ENCODE measurements around the gene NANP.

NANP gene

GRCh38 chr20:25571817-25572216 lies 52.0 kb downstream of the NANP start:
- no peak for DNase-seq (ENCODE audit: low spot score)

- no peak for DNase-seq (ENCODE audit: low spot score)
Measured at GRCh38 chr20:25571240-25571639, 52.6 kb downstream of the NANP start.

GRCh38 chr20:25570148-25570530 lies 53.7 kb downstream of the NANP start:
- DNase-seq (ENCODE audit: low spot score): no peak

GRCh38 chr20:25567286-25567685 lies 56.5 kb downstream of the NANP start:
- no peak for DNase-seq (ENCODE audit: low spot score)

- DNase-seq (ENCODE audit: low spot score): no peak
Measured at GRCh38 chr20:25566821-25567220, 57.0 kb downstream of the NANP start.

- DNase-seq (ENCODE audit: low spot score): no peak
Measured at GRCh38 chr20:25565578-25566157, 58.1 kb downstream of the NANP start.

GRCh38 chr20:25563876-25564275 lies 59.9 kb downstream of the NANP start:
- DNase-seq (ENCODE audit: low spot score): no peak

- DNase-seq (ENCODE audit: low spot score): no peak
Measured at GRCh38 chr20:25563362-25563761, 60.5 kb downstream of the NANP start.

Small RNA genes within 50 kb of the gene (small RNA-seq; reads per million reads assigned to genes)
- gene RN7SL594P (0 reads per million in 2 experiments), gene RNU6ATAC17P (0 reads per million in 2 experiments)

Data from SK-N-DZ (cell line).